Right hindlimb (tissue), 1 donor: ENCODE results near the gene KCTD15.

Experiments used
- DNase-seq: peaks from one replicate; pipeline ENCODE4 v3.0.0-alpha.2; 2018

The KCTD15 gene

GRCh38 chr19:33862981-33863380 is 66.3 kb downstream of the KCTD15 start:
- no peak for DNase-seq

- DNase-seq, result no peak
These were observed 66.8 kb downstream of the KCTD15 start for GRCh38 chr19:33863436-33863835.

GRCh38 chr19:33864311-33864850 is 67.7 kb downstream of the KCTD15 start:
- DNase-seq, result no peak

GRCh38 chr19:33865306-33865705 is 68.6 kb downstream of the KCTD15 start:
- DNase-seq, result no peak
